ENCODE measurements around the gene GLTPD2.
A peak's percentile ranks its signal among the peaks of the same experiment; 100 is the strongest.

The GLTPD2 gene

DNA sequence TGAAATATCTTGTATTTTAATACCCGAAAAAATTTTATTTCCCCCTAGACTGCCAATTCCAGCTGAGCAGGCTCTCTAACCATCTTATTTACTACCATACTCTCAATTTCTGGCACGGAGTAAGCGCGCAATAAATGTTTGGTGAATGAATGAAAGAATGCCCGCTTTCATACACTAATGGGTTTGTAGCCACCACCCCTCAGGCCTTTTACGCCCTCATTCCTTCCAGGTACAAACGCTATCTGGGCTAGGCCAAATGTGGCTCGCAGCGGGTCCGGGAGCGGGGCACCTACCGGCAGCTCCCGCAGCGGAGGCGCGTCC lies 17.7 kb downstream of the GLTPD2 start:
- no peak for DNase-seq (ENCODE audit: low read depth)
- H3K4me3 ChIP-seq (ENCODE audit: low read depth, low read length), result peak overlapping the region; percentile 56
- TF ChIP-seq, protein P1, sequence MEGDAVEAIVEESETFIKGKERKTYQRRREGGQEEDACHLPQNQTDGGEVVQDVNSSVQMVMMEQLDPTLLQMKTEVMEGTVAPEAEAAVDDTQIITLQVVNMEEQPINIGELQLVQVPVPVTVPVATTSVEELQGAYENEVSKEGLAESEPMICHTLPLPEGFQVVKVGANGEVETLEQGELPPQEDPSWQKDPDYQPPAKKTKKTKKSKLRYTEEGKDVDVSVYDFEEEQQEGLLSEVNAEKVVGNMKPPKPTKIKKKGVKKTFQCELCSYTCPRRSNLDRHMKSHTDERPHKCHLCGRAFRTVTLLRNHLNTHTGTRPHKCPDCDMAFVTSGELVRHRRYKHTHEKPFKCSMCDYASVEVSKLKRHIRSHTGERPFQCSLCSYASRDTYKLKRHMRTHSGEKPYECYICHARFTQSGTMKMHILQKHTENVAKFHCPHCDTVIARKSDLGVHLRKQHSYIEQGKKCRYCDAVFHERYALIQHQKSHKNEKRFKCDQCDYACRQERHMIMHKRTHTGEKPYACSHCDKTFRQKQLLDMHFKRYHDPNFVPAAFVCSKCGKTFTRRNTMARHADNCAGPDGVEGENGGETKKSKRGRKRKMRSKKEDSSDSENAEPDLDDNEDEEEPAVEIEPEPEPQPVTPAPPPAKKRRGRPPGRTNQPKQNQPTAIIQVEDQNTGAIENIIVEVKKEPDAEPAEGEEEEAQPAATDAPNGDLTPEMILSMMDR (IDR thresholded peaks at IDR 0.05; ENCODE audit: control insufficient read depth, extremely low read depth, insufficient read depth), result no peak

DNA sequence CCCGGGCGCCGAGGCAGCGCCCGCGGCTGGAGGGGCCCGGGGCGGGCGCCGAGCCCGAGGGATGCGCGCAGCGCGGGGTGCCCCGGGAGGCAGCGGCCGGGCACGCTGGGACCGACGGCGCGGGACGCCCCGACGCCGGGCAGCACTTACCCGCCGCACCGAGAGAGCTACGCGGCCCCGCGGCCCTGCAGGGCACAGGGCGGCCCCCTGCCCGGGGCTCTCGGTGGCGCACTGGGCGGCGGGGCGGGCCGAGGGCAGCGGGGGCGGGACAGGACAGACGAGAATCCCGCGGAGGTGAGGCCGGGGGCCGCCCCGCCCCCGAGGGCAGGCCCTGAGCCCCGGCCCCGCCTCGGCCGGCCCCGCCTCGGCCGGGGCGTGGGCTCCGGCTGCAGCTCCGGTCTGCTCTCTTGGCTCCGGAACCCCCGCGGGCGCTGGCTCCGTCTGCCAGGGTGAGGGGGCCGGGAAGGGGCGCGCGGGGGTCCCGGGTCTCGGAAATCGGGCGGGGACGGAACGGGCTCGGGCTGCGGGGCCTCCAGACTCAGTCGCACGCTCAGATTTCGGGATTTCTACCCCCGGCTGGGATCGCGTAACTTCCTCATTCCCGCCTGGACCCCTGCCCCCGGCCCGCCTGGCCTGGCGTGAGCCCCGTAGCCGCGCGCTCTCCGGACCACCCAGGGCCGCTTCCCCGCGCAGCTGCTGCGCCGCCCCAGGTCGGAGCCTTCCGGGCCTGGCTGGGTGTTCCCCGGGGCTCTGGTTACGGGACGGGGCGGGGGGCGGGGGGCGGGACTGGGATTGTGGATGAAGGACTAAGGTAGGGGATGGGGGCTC lies 18.2 kb downstream of the GLTPD2 start, which contains the start of gene PLD2:
Gene PLD2 (plus strand): TSS at position 376 of the 828 bp plus-strand sequence. CDS start 621 bp downstream, outside the sequence.
- DNase-seq (ENCODE audit: low read depth), result no peak
- TF ChIP-seq, protein P1 (IDR thresholded peaks at IDR 0.05; ENCODE audit: control insufficient read depth, extremely low read depth, insufficient read depth), result no peak
- H3K4me3 ChIP-seq (ENCODE audit: low read depth, low read length), result peak within 1 kb of the TSS; percentile 74

DNA sequence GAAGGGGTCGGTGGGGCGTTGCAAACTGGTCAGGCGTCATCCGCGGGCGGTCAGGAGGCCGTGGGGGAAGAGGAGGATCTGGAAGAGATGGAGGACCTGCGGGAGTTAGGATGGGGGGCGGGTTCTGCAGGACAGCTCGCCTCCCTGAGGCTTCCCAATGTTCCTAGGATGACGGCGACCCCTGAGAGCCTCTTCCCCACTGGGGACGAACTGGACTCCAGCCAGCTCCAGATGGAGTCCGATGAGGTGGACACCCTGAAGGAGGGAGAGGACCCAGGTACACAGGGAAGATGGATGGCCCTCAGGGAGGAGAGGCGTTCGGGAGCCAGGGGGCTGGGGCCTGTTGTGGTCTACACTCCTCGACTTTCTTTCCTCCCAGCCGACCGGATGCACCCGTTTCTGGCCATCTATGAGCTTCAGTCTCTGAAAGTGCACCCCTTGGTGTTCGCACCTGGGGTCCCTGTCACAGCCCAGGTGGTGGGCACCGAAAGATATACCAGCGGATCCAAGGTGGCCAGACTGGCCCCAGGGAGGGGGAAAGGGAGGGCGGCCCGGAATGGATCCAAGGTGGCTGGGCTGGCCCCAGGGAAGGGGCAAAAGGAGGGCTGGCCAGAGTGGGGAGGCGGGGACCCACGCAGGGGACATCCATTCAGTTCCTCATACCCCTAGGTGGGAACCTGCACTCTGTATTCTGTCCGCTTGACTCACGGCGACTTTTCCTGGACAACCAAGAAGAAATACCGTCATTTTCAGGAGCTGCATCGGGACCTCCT lies 19.0 kb downstream of the GLTPD2 start:
- peak overlapping the region; percentile 74 for H3K4me3 ChIP-seq (ENCODE audit: low read depth, low read length)
- TF ChIP-seq, protein P1 (IDR thresholded peaks at IDR 0.05; ENCODE audit: control insufficient read depth, extremely low read depth, insufficient read depth), result no peak
- no peak for DNase-seq (ENCODE audit: low read depth)

DNA sequence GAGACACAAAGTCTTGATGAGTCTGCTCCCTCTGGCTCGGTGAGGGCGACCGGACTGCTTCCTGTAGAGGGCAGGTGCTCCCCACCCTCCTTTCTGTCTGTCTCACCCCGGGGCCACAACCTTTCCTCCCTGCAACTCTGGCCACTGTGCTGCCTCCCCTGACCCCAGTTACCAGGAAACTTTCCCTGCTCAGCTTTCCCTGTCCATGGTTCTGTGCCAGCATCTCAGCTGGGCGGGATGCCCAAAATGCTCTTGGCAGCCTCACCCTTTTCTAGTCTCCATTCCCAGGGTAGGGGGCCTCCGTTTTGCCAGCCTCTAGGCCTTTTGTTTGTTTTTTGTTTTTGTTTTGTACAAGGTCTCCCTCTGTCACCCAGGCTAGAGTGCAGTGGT lies 19.6 kb downstream of the GLTPD2 start:
- peak overlapping the region; percentile 74 for H3K4me3 ChIP-seq (ENCODE audit: low read depth, low read length)
- peak; percentile 56 for DNase-seq (ENCODE audit: low read depth)
- TF ChIP-seq, protein P1 (IDR thresholded peaks at IDR 0.05; ENCODE audit: control insufficient read depth, extremely low read depth, insufficient read depth), result no peak

DNA sequence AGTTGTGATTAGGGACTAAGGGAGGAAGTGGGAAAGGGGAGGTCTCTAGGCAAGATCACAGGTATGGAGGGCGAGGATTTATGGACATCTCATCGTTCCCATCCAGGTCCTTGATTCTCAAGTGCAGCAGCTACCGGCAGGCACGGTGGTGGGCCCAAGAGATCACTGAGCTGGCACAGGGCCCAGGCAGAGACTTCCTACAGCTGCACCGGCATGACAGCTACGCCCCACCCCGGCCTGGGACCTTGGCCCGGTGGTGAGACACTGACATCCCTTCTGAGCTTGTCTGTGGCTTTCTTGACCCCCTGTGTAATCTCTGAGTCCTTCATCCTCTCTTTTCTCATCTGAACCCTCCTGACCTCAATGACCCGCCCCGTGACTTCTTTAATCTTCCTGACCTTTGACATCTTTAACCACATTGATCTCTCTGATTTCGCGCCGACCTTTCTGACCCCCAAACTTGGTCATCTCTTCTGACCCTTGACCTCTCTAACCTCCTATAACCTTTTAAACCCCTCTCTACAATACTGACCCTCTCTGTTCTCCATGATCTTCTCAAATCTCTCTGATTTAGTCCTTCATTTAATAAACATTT lies 22.0 kb downstream of the GLTPD2 start:
- no peak for DNase-seq (ENCODE audit: low read depth)
- no peak overlapping the region for H3K4me3 ChIP-seq (ENCODE audit: low read depth, low read length)
- TF ChIP-seq, protein P1 (IDR thresholded peaks at IDR 0.05; ENCODE audit: control insufficient read depth, extremely low read depth, insufficient read depth), result no peak

DNA sequence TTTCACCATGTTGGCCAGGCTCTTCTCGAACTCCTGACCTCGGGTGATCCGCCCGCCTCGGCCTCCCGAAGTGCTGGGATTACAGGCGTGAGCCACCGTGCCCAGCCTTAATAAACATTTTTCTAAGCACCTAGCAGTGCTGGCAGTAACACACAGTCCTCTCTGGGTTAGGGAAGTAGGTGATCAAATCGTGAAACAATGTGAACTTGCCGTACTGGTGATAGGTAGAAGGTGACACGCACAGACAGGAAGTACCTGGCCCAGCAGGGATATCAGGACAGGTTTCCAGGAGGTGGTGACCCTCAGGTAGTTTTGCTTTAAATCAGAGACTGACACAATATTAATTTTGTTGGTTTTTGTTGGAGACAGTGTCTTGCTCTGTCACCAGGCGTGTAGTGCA lies 22.7 kb downstream of the GLTPD2 start:
- TF ChIP-seq, protein P1 (IDR thresholded peaks at IDR 0.05; ENCODE audit: control insufficient read depth, extremely low read depth, insufficient read depth), result no peak
- no peak overlapping the region for H3K4me3 ChIP-seq (ENCODE audit: low read depth, low read length)
- no peak for DNase-seq (ENCODE audit: low read depth)

Measured in LNCaP clone FGC (cell line).